GM12865 (cell line): ENCODE measurements around the gene NCL.

Experiments
- DNase-seq: peaks from one replicate; pipeline ENCODE4 v3.0.0; 2010; ENCODE audit warnings: low read depth
- H3K4me3 ChIP-seq: 2 replicates; pipeline ENCODE4 v1.5.1; 2011; ENCODE audit warnings: mild to moderate bottlenecking, low read depth, low read length, control low read depth
- TF ChIP-seq, protein P1 (sequence below): IDR thresholded peaks from 2 replicates; pipeline ENCODE4 v1.5.1; 2011; ENCODE audit warnings: low read length, control low read depth, low read depth, inconsistent platforms; ENCODE audit not compliant: insufficient read depth; ENCODE audit errors: missing control alignments

NCL gene

DNA sequence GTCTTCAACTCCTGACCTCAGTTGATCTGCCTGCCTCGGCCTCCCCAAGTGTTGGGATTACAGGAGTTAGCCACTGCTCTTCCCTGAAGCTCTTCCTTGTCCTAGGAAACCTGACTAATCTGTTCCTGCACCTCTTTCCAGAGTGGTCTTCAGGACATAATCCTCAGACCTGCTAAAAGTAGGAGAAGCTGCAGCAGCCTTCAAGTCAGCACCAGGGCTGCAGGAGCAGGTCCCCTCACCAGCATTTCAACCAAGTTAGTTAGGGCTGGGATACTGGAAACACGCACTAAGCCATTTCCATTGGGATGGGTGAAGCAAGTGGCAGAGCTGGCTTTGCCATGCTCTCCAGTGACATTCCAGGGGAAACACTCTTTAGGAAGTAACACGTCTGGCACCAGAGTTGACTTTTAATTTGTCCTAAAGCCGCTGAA, 9.9 kb downstream of the NCL start:
- TF ChIP-seq, protein P1, sequence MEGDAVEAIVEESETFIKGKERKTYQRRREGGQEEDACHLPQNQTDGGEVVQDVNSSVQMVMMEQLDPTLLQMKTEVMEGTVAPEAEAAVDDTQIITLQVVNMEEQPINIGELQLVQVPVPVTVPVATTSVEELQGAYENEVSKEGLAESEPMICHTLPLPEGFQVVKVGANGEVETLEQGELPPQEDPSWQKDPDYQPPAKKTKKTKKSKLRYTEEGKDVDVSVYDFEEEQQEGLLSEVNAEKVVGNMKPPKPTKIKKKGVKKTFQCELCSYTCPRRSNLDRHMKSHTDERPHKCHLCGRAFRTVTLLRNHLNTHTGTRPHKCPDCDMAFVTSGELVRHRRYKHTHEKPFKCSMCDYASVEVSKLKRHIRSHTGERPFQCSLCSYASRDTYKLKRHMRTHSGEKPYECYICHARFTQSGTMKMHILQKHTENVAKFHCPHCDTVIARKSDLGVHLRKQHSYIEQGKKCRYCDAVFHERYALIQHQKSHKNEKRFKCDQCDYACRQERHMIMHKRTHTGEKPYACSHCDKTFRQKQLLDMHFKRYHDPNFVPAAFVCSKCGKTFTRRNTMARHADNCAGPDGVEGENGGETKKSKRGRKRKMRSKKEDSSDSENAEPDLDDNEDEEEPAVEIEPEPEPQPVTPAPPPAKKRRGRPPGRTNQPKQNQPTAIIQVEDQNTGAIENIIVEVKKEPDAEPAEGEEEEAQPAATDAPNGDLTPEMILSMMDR, result no peak
- H3K4me3 ChIP-seq, result no peak overlapping the region
- DNase-seq, result no peak

DNA sequence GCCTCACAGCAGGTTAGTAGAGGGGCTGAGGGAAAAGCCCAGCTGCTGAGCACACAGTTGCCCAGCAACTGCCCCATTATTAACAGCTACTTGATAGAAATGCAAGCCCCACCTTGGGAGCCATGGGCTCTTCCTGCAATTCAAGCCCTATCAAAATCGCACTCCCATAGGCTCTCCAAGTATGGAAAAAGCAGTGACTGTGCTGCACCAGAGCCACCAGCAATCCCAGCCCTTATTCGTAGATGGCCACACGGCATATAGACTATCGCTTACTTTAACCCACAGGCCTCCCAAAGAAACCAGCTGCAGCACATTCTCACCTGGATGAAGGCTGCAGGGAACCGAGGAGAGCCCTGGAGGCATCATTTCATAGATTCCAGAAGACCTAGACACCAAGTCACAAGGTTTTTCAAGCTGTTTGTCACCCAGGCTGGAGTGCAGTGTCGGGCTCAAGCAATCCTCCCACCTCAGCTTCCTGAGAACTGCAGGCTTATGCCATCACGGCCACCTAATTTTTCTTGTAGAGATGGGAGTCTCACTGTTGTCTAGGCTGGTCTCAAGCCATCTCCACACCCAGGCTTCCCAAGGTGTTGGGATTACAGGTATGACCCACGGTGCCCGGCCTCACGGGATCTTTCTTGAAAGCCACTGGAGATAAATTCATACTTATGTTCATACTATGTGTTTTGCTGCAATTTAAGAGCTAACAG, 11.3 kb downstream of the NCL start:
- TF ChIP-seq, protein P1, result no peak
- DNase-seq, result peak; percentile 56
- H3K4me3 ChIP-seq, result no peak overlapping the region

DNA sequence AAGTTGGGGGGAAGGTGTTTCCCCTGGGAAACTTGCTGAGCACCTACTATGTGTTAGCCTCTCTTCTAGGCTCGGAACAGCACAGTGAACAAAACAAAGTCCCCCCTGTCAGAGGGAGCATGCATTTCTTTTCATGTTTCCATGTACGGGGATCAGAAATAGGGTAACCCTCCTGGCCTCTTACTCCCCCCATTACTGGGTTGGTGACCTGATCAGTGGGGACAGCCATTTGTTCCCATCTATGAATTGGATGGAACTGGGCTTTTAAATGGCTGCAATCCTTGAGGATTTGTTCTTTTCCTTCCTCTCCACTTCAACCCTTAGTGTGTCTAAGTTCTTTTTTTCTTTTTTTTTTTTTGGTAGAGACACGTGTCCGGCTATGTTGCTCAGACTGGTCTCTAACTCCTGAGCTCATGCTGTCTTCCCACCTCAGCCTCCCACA, 13.7 kb downstream of the NCL start:
- H3K4me3 ChIP-seq, result no peak overlapping the region
- TF ChIP-seq, protein P1, result no peak
- no peak for DNase-seq

DNA sequence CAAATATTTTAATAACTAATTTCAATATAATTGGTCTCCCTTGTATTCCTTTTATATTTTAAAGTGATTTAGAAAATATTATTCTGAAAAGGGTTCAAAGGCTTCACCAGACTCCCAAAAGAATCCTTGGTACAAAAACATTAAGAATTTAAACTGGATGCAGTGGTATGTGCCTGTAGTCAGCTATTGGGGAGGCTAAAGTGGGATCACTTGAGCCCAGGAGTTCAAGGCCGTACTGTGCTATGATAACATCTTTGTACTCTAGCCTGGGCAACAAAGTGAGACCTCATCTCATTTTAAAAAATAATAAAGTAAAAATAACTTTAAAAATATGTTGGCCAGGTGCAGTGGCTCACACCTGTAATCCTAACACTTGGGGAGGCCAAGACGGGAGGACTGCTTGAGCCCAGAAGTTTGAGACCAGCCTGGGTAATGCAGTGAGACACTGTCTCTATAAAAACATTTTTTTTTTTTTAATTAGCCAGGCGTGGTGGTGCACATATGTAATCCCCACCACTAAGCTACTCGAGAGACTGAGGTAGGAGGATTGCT, 14.7 kb downstream of the NCL start:
- DNase-seq, result no peak
- no peak overlapping the region for H3K4me3 ChIP-seq
- TF ChIP-seq, protein P1, result no peak

DNA sequence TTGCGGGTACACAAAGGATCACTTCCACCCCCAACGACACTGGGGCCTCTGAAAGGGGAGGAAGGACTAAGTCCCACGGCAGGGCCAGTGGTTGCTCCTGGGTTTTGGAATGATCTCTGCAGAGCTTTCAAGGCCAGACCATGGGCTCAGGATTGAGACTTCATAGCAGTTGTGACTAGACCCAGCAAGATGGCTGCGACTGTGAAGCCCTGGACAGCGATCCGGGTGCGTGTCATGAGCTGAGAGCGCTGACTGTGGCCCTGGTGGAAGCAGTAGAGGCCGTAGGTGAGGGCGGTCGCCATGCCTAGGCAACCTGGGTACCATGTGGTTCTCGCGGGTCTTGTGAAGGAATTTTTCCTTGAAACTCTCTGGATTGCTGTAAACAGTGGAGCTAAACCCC, 27.3 kb downstream of the NCL start:
- TF ChIP-seq, protein P1, result no peak
- no peak for DNase-seq
- no peak overlapping the region for H3K4me3 ChIP-seq

DNA sequence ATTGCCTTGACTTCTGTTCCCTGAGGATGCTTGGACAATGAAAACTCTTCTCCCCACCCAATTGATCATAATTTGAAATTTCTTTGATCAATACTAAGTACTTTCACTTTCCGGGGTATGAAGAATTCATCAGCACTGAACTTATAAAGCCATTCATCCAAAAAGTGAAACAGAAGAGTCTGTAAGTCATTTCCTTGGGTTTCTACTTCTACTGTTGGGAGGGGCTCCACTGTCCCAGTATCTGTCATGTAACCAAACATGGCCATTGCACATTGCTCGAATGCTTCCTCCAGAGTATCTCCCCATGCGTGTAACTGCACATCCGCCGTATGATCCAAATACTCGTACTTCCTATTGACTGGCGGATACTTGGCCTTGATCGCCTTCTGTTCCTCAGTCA, 30.3 kb downstream of the NCL start:
- TF ChIP-seq, protein P1, result no peak
- DNase-seq, result no peak
- no peak overlapping the region for H3K4me3 ChIP-seq
